HepG2 (cell line): Measurements from ENCODE around the gene PM20D1. TPM values are rescaled to one million over a fixed set of nuclear protein-coding genes. Genes with fewer than 3 reads are reported as not detected.

Experiments used
- ATAC-seq: fragments of 200-7000 bp; cut with Tn5 transposase; 3 replicates; pipeline ENCODE4 v1.9.1; 2020; ENCODE audit warnings: mild to moderate bottlenecking, moderate library complexity
- BruUV-seq: library from RNA; stranded (reverse); fragments of 400-500 nt; replicated peaks from 2 replicates; lab custom pipeline; 2021; lab: Mats Ljungman, UMichigan
- CTCF ChIA-PET: fragments of 300-600 bp; formaldehyde crosslinking; extraction: SDS; loops from one replicate; lab custom pipeline; 2021; ENCODE audit warnings: low total read pairs, inconsistent platforms, low intra/inter-chr PET ratio; lab: Yijun Ruan, JAX
- POLR2A ChIA-PET: fragments of 350-600 bp; sonication (Branson Sonifier 250); formaldehyde crosslinking; loops from one replicate; lab custom pipeline; 2020; ENCODE audit warnings: antibody characterized with exemption, inconsistent platforms; lab: Yijun Ruan, JAX
- DNase-seq: peaks from one replicate; pipeline ENCODE4 v3.0.0-alpha.2; 2015; ENCODE audit warnings: low spot score
- FAIRE-seq: peaks from 3 replicates; lab custom pipeline; 2011; peaks lifted over from hg19 to GRCh38; lab: Jason Lieb, UNC
- H2AFZ ChIP-seq: one replicate; pipeline ENCODE4 v1.6.1; 2011; ENCODE audit warnings: low read length, inconsistent platforms
- H3K27ac ChIP-seq: fragments of 300-600 bp; 3 replicates; pipeline ENCODE4 v1.8.0; 2011; ENCODE audit warnings: mixed run types, mild to moderate bottlenecking, mixed read lengths, low read length, inconsistent platforms; ENCODE audit not compliant: insufficient read depth; ENCODE audit errors: extremely low read length
- H3K27me3 ChIP-seq, 2 experiments: fragments of 200-600 bp in 1 of 2; 2 replicates in 1 of 2; 3 replicates in 1 of 2; pipeline versions ENCODE4 v1.6.0 to v1.8.0; 2011; ENCODE audit warnings: low read length in 2 of 2, mild to moderate bottlenecking in 2 of 2, moderate library complexity in 2 of 2, inconsistent platforms in 1 of 2; ENCODE audit not compliant: insufficient read depth in 2 of 2, control insufficient read depth in 1 of 2
- H3K36me3 ChIP-seq, 2 experiments: fragments of 200-600 bp in 1 of 2; replicated peaks in 1 of 2; 2 replicates in 1 of 2; 3 replicates in 1 of 2; pipeline versions ENCODE4 v1.5.1 to v1.8.0; 2011; ENCODE audit warnings: low read length in 2 of 2, inconsistent platforms in 1 of 2; ENCODE audit not compliant: insufficient read depth in 2 of 2, control insufficient read depth in 1 of 2
- H3K4me1 ChIP-seq: 2 replicates; pipeline ENCODE4 v1.5.1; 2012; ENCODE audit warnings: low read length, inconsistent platforms; ENCODE audit not compliant: insufficient read depth
- H3K4me2 ChIP-seq: 2 replicates; pipeline ENCODE4 v1.6.0; 2011; ENCODE audit warnings: low read depth, low read length, inconsistent platforms
- H3K4me3 ChIP-seq, 3 experiments: fragments of 200-600 bp in 1 of 3; sonication (generic), shearing (Covaris generic) in 1 of 3; replicated peaks in 1 of 3; 2 replicates each; pipeline ENCODE4 v1.5.1; 2011 to 2016; ENCODE audit warnings: low read length in 3 of 3, inconsistent platforms in 2 of 3, low read depth in 2 of 3, mild to moderate bottlenecking in 2 of 3, control low read depth in 1 of 3, mixed read lengths in 1 of 3; ENCODE audit not compliant: insufficient read depth in 1 of 3
- H3K79me2 ChIP-seq: one replicate; pipeline ENCODE4 v1.6.1; 2011; ENCODE audit warnings: low read length, inconsistent platforms; ENCODE audit not compliant: insufficient read depth
- H3K9ac ChIP-seq: 2 replicates; pipeline ENCODE4 v1.6.0; 2011; ENCODE audit warnings: mild to moderate bottlenecking, low read depth, low read length, inconsistent platforms; ENCODE audit not compliant: insufficient read depth
- H3K9me3 ChIP-seq: 2 replicates; pipeline ENCODE4 v1.5.1; 2012; ENCODE audit warnings: mild to moderate bottlenecking, low read length
- H4K20me1 ChIP-seq: 2 replicates; pipeline ENCODE4 v1.6.0; 2011; ENCODE audit warnings: inconsistent platforms, mild to moderate bottlenecking, low read length, moderate library complexity; ENCODE audit not compliant: insufficient read depth
- FOXK2 ChIP-seq: fragments of 450-650 bp; IDR thresholded peaks from 2 replicates; pipeline ENCODE4 v1.6.1; 2016
- PRMT3 ChIP-seq: sonication (generic); formaldehyde crosslinking; IDR thresholded peaks from 2 replicates; pipeline ENCODE4 v1.8.1; 2022; ENCODE audit warnings: low read depth, mild to moderate bottlenecking, moderate library complexity, missing genetic modification reagents, borderline replicate concordance
- SPEN ChIP-seq: sonication (generic); formaldehyde crosslinking; IDR thresholded peaks from 2 replicates; pipeline ENCODE4 v1.5.1; 2020; ENCODE audit warnings: low read depth, mild to moderate bottlenecking, missing genetic modification reagents
- SRY ChIP-seq: sonication (generic); formaldehyde crosslinking; IDR thresholded peaks from 2 replicates; pipeline ENCODE4 v1.8.0; 2022; ENCODE audit warnings: mild to moderate bottlenecking, missing genetic modification reagents
- TCF7 ChIP-seq: sonication (generic); IDR thresholded peaks from 2 replicates; pipeline ENCODE4 v1.6.1; 2016; ENCODE audit warnings: antibody characterized with exemption, low read depth
- ZNF382 ChIP-seq: sonication (generic); formaldehyde crosslinking; IDR thresholded peaks from 2 replicates; pipeline ENCODE4 v1.5.0; 2020; ENCODE audit warnings: missing genetic modification reagents, mild to moderate bottlenecking, borderline replicate concordance
- ZNF451 ChIP-seq: sonication (generic); formaldehyde crosslinking; IDR thresholded peaks from 2 replicates; pipeline ENCODE4 v1.5.0; 2020; ENCODE audit warnings: mild to moderate bottlenecking, missing genetic modification reagents
- WGBS: methylation state at CpG from one replicate; pipeline ENCODE4 v1.1.6; 2017; ENCODE audit warnings: low lambda C conversion rate; 5-methylcytosine and 5-hydroxymethylcytosine counted together
- in situ Hi-C: cut with HindIII; loops from 2 replicates; pipeline ENCODE4 v1.10.0; 2017; ENCODE audit warnings: low pct_unique_long_range_greater_than_20kb; ENCODE audit not compliant: extremely low pct_ligation_motif_present
- intact Hi-C: fragments of 100-400 bp; cut with micrococcal nuclease; formaldehyde crosslinking; loops from one replicate; pipeline ENCODE4 v1.10.0; 2022; ENCODE audit not compliant: unreplicated experiment
- polyA plus RNA-seq, 8 experiments: library from polyadenylated mRNA; depleted of rRNA in 3 of 8; stranded (reverse) in 7 of 8; unstranded in 1 of 8; fragments of >200 nt; fragmentation: Illumina TruSeq in 4 of 8; extraction: Trizol in 4 of 8; gene quantifications; 2 replicates each; pipeline versions ENCODE4 v1.2.1 to v1.2.3, GENCODE V29; 2011 to 2016; ENCODE audit warnings: low read depth in 4 of 8, missing spikeins in 1 of 8, mixed read lengths in 1 of 8; ENCODE audit not compliant: insufficient read depth in 1 of 8
- total RNA-seq, 5 experiments: library from RNA; depleted of rRNA; stranded (reverse); fragments of >200 nt; fragmentation: Illumina TruSeq; extraction: Trizol; gene quantifications; 2 replicates each; pipeline ENCODE4 v1.2.3, GENCODE V29; 2016; ENCODE audit warnings: low read depth in 1 of 5
- TF ChIP-seq, protein P1 (sequence below): sonication (generic); formaldehyde crosslinking; IDR thresholded peaks from 2 replicates; pipeline ENCODE4 v1.8.1; 2023; ENCODE audit warnings: mild to moderate bottlenecking, moderate library complexity, missing genetic modification reagents
- TF ChIP-seq, protein P2 (sequence below): IDR thresholded peaks from 2 replicates; pipeline ENCODE4 v1.6.1; 2018; ENCODE audit warnings: missing genetic modification reagents
- TF ChIP-seq, protein P3 (sequence below): sonication (generic); formaldehyde crosslinking; conservative IDR thresholded peaks from 2 replicates; pipeline ENCODE4 v1.4.0; 2020; ENCODE audit warnings: mild to moderate bottlenecking, missing genetic modification reagents, moderate library complexity

PM20D1 gene
- total and polyA plus RNA-seq, 2 of the 13 experiments (the other 11 are each of a cell fraction or from before 2014, with no cell fraction given): not detected

DNA sequence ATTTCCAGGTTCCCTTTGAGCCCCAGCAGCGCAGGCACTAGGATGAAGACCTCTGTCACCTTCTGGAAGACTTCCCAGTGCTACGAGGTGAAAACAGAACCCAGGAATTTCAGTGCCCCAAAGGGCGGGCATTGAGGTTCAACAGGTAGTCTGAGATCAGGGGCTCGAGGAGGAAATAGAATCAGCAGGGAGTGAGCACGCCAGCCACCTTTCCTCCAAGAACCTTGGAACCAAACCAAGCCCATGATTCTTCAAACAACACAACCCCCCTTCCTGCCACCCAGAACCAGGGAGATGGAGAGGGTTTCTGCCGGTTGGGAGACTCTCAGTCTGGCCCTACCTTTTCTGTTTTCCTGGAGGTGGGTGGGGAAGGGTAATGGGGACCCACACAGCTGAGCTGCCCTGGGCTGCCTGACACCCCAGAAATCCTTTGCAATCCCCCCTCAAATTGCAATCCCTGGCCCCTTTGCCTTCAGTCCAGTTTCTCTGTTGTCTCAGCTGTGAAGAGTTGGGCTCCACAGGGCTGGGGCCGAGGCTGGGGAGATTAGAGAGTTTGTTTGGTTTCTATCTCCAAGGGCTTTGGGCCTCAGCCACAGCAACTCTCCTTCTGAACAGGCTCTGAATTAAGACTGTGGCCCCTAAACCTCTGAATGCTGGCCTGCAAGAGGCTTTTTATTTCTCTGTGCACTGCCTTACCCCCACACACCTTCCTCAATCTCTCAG lies 48.8 kb downstream of the PM20D1 start:
- H3K79me2 ChIP-seq: no peaks in the 10 kb centered on the region
- no peak for FAIRE-seq
- ChIA-PET CTCF (no interaction called here), POLR2A (no interaction called here)
- intact Hi-C loops: loop anchor here (10.0 kb wide), 1 partner anchor 64 kb away; no protein-coding TSS in a partner anchor
- H3K27me3 ChIP-seq: peaks cover 0 to 4% of the 10 kb centered on the region in 2 experiments; a peak in 2 of 5 replicates
- no peaks in the 10 kb centered on the region for H3K4me1 ChIP-seq
- no peak for ATAC-seq
- BruUV-seq: no TSS peak
- TF ChIP-seq SPEN (CRISPR knock-in tag): no peak
- TF ChIP-seq, protein P1, sequence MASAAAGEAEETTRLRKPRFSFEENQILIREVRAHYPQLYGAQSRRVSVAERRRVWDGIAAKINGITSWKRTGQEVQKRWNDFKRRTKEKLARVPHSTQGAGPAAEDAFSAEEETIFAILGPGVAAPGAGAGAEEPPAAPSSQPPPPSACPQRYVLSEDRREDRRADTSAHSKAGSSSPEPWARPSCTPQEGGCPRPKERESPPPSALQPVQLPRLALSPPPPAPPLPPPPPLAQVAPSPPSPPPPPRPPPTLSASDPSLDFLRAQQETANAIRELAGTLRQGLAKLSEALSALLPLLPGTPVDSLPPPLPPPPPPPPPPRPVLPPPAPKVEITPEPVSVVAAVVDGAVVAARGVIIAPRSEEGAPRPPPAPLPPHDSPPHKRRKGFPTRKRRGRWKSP (CRISPR knock-in tag): no peak
- H3K9ac ChIP-seq: no peak overlapping the region
- H3K27ac ChIP-seq: no peak overlapping the region
- H4K20me1 ChIP-seq: no peaks in the 10 kb centered on the region
- H3K4me3 ChIP-seq: no peak overlapping the region
- no peak overlapping the region for H3K4me2 ChIP-seq
- DNase-seq: no peak
- 46% methylated on average over 5 of the region's 7 CpGs for WGBS
- H2AFZ ChIP-seq: no peak overlapping the region
- no peaks in the 10 kb centered on the region for H3K36me3 ChIP-seq
- in situ Hi-C loops: no loop called here
- H3K9me3 ChIP-seq: no peaks in the 10 kb centered on the region

DNA sequence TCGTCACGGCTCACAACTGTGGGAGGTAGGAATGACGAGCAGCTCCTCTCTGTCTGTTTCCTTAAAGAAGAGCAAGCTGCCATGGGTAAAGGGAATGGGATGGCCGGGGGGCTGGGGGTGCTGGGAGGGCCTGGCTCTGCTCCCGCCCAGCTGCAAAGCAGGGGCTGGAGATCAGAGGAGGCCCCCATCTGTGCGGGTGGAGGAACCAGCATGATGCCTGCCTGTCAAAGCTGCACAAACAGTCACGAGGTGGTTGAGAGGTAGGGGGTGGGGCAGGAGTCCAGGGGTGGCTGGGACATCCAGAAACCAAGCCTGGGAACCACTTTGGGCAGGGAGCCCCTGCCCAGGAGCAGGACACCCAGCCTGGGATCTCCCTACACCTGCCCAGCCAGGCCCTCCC lies 49.5 kb downstream of the PM20D1 start:
- Histone ChIP-seq H3K9me3 (no peaks in the 10 kb centered on the region), H3K27me3 (peaks cover 0 to 4% of the 10 kb centered on the region in 2 experiments; a peak in 2 of 5 replicates), H3K27ac (no peak overlapping the region), H3K9ac (no peak overlapping the region), H3K4me2 (no peak overlapping the region), H4K20me1 (no peaks in the 10 kb centered on the region), H3K36me3 (no peaks in the 10 kb centered on the region), H2AFZ (no peak overlapping the region), H3K79me2 (no peaks in the 10 kb centered on the region), H3K4me3 (no peak overlapping the region), H3K4me1 (no peaks in the 10 kb centered on the region)
- intact Hi-C loops: loop anchor here (10.0 kb wide), 1 partner anchor 64 kb away; no protein-coding TSS in a partner anchor
- ChIA-PET POLR2A (no interaction called here), CTCF (no interaction called here)
- ATAC-seq (no peak), FAIRE-seq (no peak), DNase-seq (no peak)
- in situ Hi-C loops: no loop called here
- 57% methylated on average over 7 of the region's 7 CpGs for WGBS
- TF ChIP-seq ZNF451 (no peak), SRY (no peak), FOXK2 (no peak), TCF7 (no peak), PRMT3 (CRISPR knock-in tag) (no peak), ZNF382 (CRISPR knock-in tag) (no peak)
- TF ChIP-seq, protein P2, sequence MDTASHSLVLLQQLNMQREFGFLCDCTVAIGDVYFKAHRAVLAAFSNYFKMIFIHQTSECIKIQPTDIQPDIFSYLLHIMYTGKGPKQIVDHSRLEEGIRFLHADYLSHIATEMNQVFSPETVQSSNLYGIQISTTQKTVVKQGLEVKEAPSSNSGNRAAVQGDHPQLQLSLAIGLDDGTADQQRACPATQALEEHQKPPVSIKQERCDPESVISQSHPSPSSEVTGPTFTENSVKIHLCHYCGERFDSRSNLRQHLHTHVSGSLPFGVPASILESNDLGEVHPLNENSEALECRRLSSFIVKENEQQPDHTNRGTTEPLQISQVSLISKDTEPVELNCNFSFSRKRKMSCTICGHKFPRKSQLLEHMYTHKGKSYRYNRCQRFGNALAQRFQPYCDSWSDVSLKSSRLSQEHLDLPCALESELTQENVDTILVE: no peak
- TF ChIP-seq, protein P3, sequence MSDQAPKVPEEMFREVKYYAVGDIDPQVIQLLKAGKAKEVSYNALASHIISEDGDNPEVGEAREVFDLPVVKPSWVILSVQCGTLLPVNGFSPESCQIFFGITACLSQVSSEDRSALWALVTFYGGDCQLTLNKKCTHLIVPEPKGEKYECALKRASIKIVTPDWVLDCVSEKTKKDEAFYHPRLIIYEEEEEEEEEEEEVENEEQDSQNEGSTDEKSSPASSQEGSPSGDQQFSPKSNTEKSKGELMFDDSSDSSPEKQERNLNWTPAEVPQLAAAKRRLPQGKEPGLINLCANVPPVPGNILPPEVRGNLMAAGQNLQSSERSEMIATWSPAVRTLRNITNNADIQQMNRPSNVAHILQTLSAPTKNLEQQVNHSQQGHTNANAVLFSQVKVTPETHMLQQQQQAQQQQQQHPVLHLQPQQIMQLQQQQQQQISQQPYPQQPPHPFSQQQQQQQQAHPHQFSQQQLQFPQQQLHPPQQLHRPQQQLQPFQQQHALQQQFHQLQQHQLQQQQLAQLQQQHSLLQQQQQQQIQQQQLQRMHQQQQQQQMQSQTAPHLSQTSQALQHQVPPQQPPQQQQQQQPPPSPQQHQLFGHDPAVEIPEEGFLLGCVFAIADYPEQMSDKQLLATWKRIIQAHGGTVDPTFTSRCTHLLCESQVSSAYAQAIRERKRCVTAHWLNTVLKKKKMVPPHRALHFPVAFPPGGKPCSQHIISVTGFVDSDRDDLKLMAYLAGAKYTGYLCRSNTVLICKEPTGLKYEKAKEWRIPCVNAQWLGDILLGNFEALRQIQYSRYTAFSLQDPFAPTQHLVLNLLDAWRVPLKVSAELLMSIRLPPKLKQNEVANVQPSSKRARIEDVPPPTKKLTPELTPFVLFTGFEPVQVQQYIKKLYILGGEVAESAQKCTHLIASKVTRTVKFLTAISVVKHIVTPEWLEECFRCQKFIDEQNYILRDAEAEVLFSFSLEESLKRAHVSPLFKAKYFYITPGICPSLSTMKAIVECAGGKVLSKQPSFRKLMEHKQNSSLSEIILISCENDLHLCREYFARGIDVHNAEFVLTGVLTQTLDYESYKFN (CRISPR knock-in tag): no peak
- no TSS peak for BruUV-seq
